ENCODE data around the gene UBN1.

The UBN1 gene, protein sequence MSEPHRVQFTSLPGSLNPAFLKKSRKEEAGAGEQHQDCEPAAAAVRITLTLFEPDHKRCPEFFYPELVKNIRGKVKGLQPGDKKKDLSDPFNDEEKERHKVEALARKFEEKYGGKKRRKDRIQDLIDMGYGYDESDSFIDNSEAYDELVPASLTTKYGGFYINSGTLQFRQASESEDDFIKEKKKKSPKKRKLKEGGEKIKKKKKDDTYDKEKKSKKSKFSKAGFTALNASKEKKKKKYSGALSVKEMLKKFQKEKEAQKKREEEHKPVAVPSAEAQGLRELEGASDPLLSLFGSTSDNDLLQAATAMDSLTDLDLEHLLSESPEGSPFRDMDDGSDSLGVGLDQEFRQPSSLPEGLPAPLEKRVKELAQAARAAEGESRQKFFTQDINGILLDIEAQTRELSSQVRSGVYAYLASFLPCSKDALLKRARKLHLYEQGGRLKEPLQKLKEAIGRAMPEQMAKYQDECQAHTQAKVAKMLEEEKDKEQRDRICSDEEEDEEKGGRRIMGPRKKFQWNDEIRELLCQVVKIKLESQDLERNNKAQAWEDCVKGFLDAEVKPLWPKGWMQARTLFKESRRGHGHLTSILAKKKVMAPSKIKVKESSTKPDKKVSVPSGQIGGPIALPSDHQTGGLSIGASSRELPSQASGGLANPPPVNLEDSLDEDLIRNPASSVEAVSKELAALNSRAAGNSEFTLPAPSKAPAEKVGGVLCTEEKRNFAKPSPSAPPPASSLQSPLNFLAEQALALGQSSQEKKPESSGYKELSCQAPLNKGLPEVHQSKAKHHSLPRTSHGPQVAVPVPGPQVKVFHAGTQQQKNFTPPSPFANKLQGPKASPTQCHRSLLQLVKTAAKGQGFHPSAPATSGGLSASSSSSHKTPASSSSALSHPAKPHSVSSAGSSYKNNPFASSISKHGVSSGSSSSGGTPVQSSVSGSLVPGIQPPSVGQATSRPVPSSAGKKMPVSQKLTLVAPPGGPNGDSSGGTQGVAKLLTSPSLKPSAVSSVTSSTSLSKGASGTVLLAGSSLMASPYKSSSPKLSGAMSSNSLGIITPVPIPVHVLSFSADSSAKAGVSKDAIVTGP (N-terminal part only)

GRCh38 chr16:4846901-4847773 is at the start of gene UBN1, which contains the start of gene GLYR1:
TSS of gene UBN1 (plus strand) at chr16:4847481. CDS start at chr16:4852918, 5,437 bp downstream.
TSS of gene GLYR1 (minus strand) at chr16:4847288. CDS start at chr16:4847265, 23 bp downstream.
- Histone ChIP-seq H3K27me3 (ENCODE audit: insufficient read depth, low read length) (no peaks in the 10 kb centered on the region), H3K9me3 (ENCODE audit: low read length) (no peaks in the 10 kb centered on the region), H3K36me3 (ENCODE audit: insufficient read depth, low read length) (peaks cover 34% of the 10 kb centered on the region), H2AFZ (ENCODE audit: low read depth, low read length) (peak within 1 kb of the TSS; percentile 86), H3K4me3 (ENCODE audit: low read length) (peak within 1 kb of the TSS; percentile 92), H3K4me1 (ENCODE audit: insufficient read depth, low read length) (peaks cover 40% of the 10 kb centered on the region)

DNA sequence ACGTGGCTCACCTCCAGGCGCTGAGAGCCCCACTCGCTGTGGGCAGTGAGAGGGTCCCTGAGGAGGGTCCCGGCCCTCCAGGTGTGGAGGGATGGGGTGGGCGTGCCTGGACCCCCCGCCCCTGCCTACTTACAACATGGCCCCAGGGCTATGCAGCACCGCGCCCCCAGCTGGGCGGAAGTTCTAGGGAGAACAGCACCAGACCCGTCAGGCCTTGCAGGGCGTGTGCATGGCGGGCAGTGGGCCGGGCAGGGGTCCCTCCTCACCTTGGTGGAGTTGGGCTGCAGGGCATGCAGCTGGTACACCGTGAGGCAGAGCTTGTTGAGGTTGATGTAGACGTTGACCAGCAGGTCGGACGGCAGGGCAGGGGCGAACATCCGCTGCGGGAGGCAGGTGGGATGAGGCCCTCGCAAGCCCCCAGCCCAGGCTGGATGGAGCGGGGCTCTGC is 49.5 kb upstream of the UBN1 start:
- H3K27me3 ChIP-seq (ENCODE audit: insufficient read depth, low read length) = no peaks in the 10 kb centered on the region
- no peak overlapping the region for H2AFZ ChIP-seq (ENCODE audit: low read depth, low read length)
- H3K9me3 ChIP-seq (ENCODE audit: low read length) = no peaks in the 10 kb centered on the region
- H3K36me3 ChIP-seq (ENCODE audit: insufficient read depth, low read length) = peaks cover 17% of the 10 kb centered on the region
- H3K4me3 ChIP-seq (ENCODE audit: low read length) = no peak overlapping the region
- H3K4me1 ChIP-seq (ENCODE audit: insufficient read depth, low read length) = peaks cover 8% of the 10 kb centered on the region

GRCh38 chr16:4798456-4798855 is 48.8 kb upstream of the UBN1 start:
- Histone ChIP-seq H3K36me3 (ENCODE audit: insufficient read depth, low read length) (peaks cover 17% of the 10 kb centered on the region), H3K4me3 (ENCODE audit: low read length) (no peak overlapping the region), H3K4me1 (ENCODE audit: insufficient read depth, low read length) (peaks cover 13% of the 10 kb centered on the region), H2AFZ (ENCODE audit: low read depth, low read length) (no peak overlapping the region), H3K9me3 (ENCODE audit: low read length) (no peaks in the 10 kb centered on the region), H3K27me3 (ENCODE audit: insufficient read depth, low read length) (no peaks in the 10 kb centered on the region)

GRCh38 chr16:4799171-4799855 is 48.0 kb upstream of the UBN1 start:
- H3K4me1 ChIP-seq (ENCODE audit: insufficient read depth, low read length) = peaks cover 20% of the 10 kb centered on the region
- H3K4me3 ChIP-seq (ENCODE audit: low read length) = no peak overlapping the region
- no peak overlapping the region for H2AFZ ChIP-seq (ENCODE audit: low read depth, low read length)
- no peaks in the 10 kb centered on the region for H3K9me3 ChIP-seq (ENCODE audit: low read length)
- peaks cover 22% of the 10 kb centered on the region for H3K36me3 ChIP-seq (ENCODE audit: insufficient read depth, low read length)
- no peaks in the 10 kb centered on the region for H3K27me3 ChIP-seq (ENCODE audit: insufficient read depth, low read length)

GRCh38 chr16:4800290-4801041 is 46.8 kb upstream of the UBN1 start:
- Histone ChIP-seq H3K36me3 (ENCODE audit: insufficient read depth, low read length) (peaks cover 34% of the 10 kb centered on the region), H3K4me1 (ENCODE audit: insufficient read depth, low read length) (peaks cover 20% of the 10 kb centered on the region), H3K9me3 (ENCODE audit: low read length) (no peaks in the 10 kb centered on the region), H3K27me3 (ENCODE audit: insufficient read depth, low read length) (no peaks in the 10 kb centered on the region), H2AFZ (ENCODE audit: low read depth, low read length) (no peak overlapping the region), H3K4me3 (ENCODE audit: low read length) (no peak overlapping the region)

DNA sequence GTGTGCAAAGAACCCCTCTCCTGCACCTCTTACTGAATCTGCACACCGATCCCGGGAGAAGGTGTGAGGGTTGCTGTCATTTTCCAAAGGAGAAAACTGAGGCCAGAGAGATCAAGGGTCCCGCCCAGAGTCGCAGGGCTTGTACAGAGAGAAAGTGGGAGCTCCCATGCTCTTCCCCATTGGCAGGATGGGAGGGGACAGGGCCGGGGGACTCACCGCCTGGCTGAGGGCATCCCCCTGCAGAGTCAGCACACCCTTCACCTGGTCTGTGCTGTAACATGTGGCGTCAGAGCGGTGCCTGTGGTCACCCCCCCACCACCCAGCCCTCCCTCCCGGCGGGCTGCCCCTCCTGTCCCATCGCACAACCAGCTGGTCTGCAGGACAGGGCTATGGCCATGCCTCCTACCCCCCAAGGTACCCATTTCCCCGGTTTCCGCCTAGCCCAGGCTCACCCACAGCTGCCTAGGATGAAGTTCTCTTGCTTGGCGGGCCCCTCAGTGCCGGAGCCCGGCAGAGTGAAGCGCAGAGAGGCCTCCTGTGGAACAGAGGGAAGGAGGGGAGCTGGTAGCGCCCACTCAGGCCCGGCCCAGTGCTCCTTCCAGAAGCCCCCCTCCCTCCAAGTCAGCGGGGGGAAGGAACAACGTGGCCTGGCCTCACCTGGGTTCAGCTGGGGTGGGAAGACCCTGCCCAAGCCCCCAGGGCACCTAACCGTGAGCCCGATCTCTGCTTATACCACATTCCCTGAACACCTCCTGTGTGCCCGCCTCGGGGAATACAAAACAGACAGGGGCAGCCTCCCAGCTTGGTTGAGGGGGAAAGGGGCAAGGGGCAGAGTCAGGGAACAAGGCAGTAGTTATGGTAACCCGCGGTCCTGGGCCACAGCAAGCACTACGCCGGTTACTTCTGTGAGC is 46.0 kb upstream of the UBN1 start:
- no peaks in the 10 kb centered on the region for H3K9me3 ChIP-seq (ENCODE audit: low read length)
- peak overlapping the region; percentile 91 for H3K4me3 ChIP-seq (ENCODE audit: low read length)
- H3K36me3 ChIP-seq (ENCODE audit: insufficient read depth, low read length) = peaks cover 39% of the 10 kb centered on the region
- peak overlapping the region; percentile 92 for H2AFZ ChIP-seq (ENCODE audit: low read depth, low read length)
- H3K27me3 ChIP-seq (ENCODE audit: insufficient read depth, low read length) = no peaks in the 10 kb centered on the region
- peaks cover 20% of the 10 kb centered on the region for H3K4me1 ChIP-seq (ENCODE audit: insufficient read depth, low read length)

- Histone ChIP-seq H3K4me3 (ENCODE audit: low read length) (peak within 1 kb of the TSS; percentile 91), H3K27me3 (ENCODE audit: insufficient read depth, low read length) (no peaks in the 10 kb centered on the region), H3K4me1 (ENCODE audit: insufficient read depth, low read length) (peaks cover 20% of the 10 kb centered on the region), H3K36me3 (ENCODE audit: insufficient read depth, low read length) (peaks cover 42% of the 10 kb centered on the region), H3K9me3 (ENCODE audit: low read length) (no peaks in the 10 kb centered on the region), H2AFZ (ENCODE audit: low read depth, low read length) (peak within 1 kb of the TSS; percentile 92)
These were observed 45.2 kb upstream of the UBN1 start, which contains the start of gene ROGDI for GRCh38 chr16:4801962-4802658. TSS of gene ROGDI (minus strand) at chr16:4802633. CDS start at chr16:4802571, 62 bp downstream.

DNA sequence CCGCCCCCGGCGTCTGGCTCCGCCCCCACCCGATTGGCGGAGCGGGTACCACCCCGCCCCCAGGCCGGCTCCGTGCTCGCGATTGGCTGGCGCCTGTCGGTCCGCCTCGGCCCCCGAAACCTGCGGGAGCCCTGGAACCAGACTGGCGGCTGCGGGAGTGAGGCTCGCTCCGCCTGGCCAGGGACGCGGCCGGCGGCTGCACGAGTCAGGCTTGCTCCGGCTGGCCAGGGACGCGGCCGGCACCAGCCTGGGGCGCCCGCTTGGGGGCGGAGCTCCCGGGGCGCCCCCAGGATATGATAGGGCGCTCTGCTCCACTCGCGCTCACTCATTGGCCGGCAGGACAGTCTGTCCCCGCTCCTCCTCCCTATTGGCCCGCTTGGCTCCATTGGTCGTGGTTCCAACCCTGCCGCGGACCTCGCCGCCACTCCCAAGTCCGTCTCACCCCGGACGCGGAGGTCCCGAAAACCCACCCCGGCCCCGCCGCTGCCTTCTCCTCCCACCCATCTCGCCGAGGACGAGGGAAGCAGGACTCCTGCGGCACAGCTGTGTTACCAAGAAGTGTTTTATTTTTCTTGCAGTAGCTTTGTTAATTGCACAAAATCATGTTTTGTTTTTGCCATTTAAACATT is 44.5 kb upstream of the UBN1 start:
- Histone ChIP-seq H3K4me1 (ENCODE audit: insufficient read depth, low read length) (peaks cover 20% of the 10 kb centered on the region), H3K27me3 (ENCODE audit: insufficient read depth, low read length) (no peaks in the 10 kb centered on the region), H2AFZ (ENCODE audit: low read depth, low read length) (peak overlapping the region; percentile 92), H3K36me3 (ENCODE audit: insufficient read depth, low read length) (peaks cover 44% of the 10 kb centered on the region), H3K9me3 (ENCODE audit: low read length) (no peaks in the 10 kb centered on the region), H3K4me3 (ENCODE audit: low read length) (peak overlapping the region; percentile 91)

- H3K9me3 ChIP-seq (ENCODE audit: low read length) = no peaks in the 10 kb centered on the region
- peaks cover 46% of the 10 kb centered on the region for H3K36me3 ChIP-seq (ENCODE audit: insufficient read depth, low read length)
- H3K4me1 ChIP-seq (ENCODE audit: insufficient read depth, low read length) = peaks cover 20% of the 10 kb centered on the region
- H3K4me3 ChIP-seq (ENCODE audit: low read length) = peak overlapping the region; percentile 91
- H3K27me3 ChIP-seq (ENCODE audit: insufficient read depth, low read length) = no peaks in the 10 kb centered on the region
- peak overlapping the region; percentile 92 for H2AFZ ChIP-seq (ENCODE audit: low read depth, low read length)
These were observed 43.9 kb upstream of the UBN1 start for GRCh38 chr16:4803401-4803844.

Data from neuron (in vitro differentiated cells).